PC-9 (cell line): ENCODE data around the gene ZNF358.

ENCODE experiments used
- CTCF ChIP-seq: fragments of 200-600 bp; sonication (generic); conservative IDR thresholded peaks from 2 replicates; pipeline ENCODE4 v1.6.1; 2017; ENCODE audit warnings: mixed run types, antibody characterized with exemption, mild to moderate bottlenecking, moderate library complexity
- EZH2 ChIP-seq: fragments of 200-600 bp; sonication (generic); IDR thresholded peaks from 2 replicates; pipeline ENCODE4 v1.8.0; 2017; ENCODE audit warnings: antibody characterized with exemption, low read depth

- TF ChIP-seq EZH2, result no peak
- TF ChIP-seq CTCF, result no peak
Measured at GRCh38 chr19:7512400-7512851, 3.5 kb upstream of the ZNF358 start.
